Vagina (tissue), 2 donors: ENCODE measurements around the gene DRG2. TPM values are rescaled to one million over a fixed set of nuclear protein-coding genes. Genes with fewer than 3 reads are reported as not detected.
A peak's percentile ranks its signal among the peaks of the same experiment; 100 is the strongest.

Experiments
- DNase-seq, 2 donors: peaks; one replicate each; pipeline ENCODE4 v3.0.0-alpha.2; 2017; ENCODE audit errors: extremely low spot score in 2 of 2
- H3K27ac ChIP-seq: fragments of 200-600 bp; sonication (generic); one replicate; pipeline ENCODE4 v1.5.1; 2019
- H3K27me3 ChIP-seq: fragments of 200-600 bp; sonication (generic); one replicate; pipeline ENCODE4 v1.5.1; 2019
- H3K36me3 ChIP-seq, 2 donors: fragments of 200-600 bp; sonication (generic); one replicate each; pipeline ENCODE4 v1.5.1; 2017 to 2019
- H3K4me1 ChIP-seq: fragments of 200-600 bp; sonication (generic); one replicate; pipeline ENCODE4 v1.5.1; 2019
- H3K4me3 ChIP-seq, 2 donors: fragments of 200-600 bp; sonication (generic); 1 replicate in 1 of 2; 2 replicates in 1 of 2; pipeline ENCODE4 v1.5.1; 2016 to 2019
- H3K9me3 ChIP-seq: fragments of 200-600 bp; sonication (generic); one replicate; pipeline ENCODE4 v1.5.1; 2019
- CTCF ChIP-seq, 3 experiments: fragments of 450-650 bp in 2 of 3; fragments of 200-600 bp in 1 of 3; sonication (generic) in 1 of 3; IDR thresholded peaks; one replicate each; pipeline ENCODE4 v1.5.1; 2017 to 2019; ENCODE audit warnings: antibody characterized with exemption in 3 of 3, mild to moderate bottlenecking in 2 of 3, moderate library complexity in 2 of 3
- POLR2A ChIP-seq, 2 donors: fragments of 450-650 bp; IDR thresholded peaks; one replicate each; pipeline ENCODE4 v1.6.1; 2017; ENCODE audit warnings: antibody characterized with exemption in 2 of 2, mild to moderate bottlenecking in 2 of 2, moderate library complexity in 2 of 2
- POLR2AphosphoS5 ChIP-seq, 2 donors: sonication (generic); formaldehyde crosslinking; IDR thresholded peaks; one replicate each; pipeline ENCODE4 v1.9.0; 2017; ENCODE audit warnings: antibody characterized with exemption in 2 of 2, mild to moderate bottlenecking in 2 of 2, low read depth in 1 of 2; ENCODE audit not compliant: insufficient read depth in 1 of 2
- intact Hi-C: fragments of 100-400 bp; cut with DNase I; formaldehyde crosslinking; loops from one replicate; pipeline ENCODE4 v1.15.1; 2023
- total RNA-seq: library from RNA; depleted of rRNA; stranded (reverse); fragments of >200 nt; gene quantifications from one replicate; pipeline ENCODE4 v1.2.3, GENCODE V29; 2016

Gene DRG2
- total RNA-seq, 1 donor from 2014 or later = 40.8 TPM

- Histone ChIP-seq H3K4me3 (no peak overlapping the region), H3K36me3 (peaks cover 0 to 8% of the 10 kb centered on the region in 2 donors), H3K9me3 (no peaks in the 10 kb centered on the region), H3K27ac (no peak overlapping the region), H3K4me1 (peaks cover 40% of the 10 kb centered on the region), H3K27me3 (no peaks in the 10 kb centered on the region)
- TF ChIP-seq CTCF (IDR thresholded peaks at IDR 0.05) = no peak
- peak in 1 of 2 donors; percentile 18 for TF ChIP-seq POLR2AphosphoS5 (IDR thresholded peaks at IDR 0.05; ENCODE audit: insufficient read depth in 1 of 2, low read depth in 1 of 2)
- no peak for TF ChIP-seq POLR2A (IDR thresholded peaks at IDR 0.05)
- no peak for DNase-seq
- intact Hi-C loops = no loop called here
These were observed 46.0 kb upstream of the DRG2 start for GRCh38 chr17:18041776-18042175.

GRCh38 chr17:18042983-18043382, 44.8 kb upstream of the DRG2 start:
- Histone ChIP-seq H3K27ac (no peak overlapping the region), H3K27me3 (no peaks in the 10 kb centered on the region), H3K9me3 (no peaks in the 10 kb centered on the region), H3K36me3 (peaks cover 0 to 15% of the 10 kb centered on the region in 2 donors), H3K4me3 (no peak overlapping the region), H3K4me1 (peaks cover 28% of the 10 kb centered on the region)
- no peak for TF ChIP-seq POLR2AphosphoS5 (IDR thresholded peaks at IDR 0.05; ENCODE audit: insufficient read depth in 1 of 2, low read depth in 1 of 2)
- no peak for TF ChIP-seq POLR2A (IDR thresholded peaks at IDR 0.05)
- no peak for TF ChIP-seq CTCF (IDR thresholded peaks at IDR 0.05)
- intact Hi-C loops = no loop called here
- no peak for DNase-seq

GRCh38 chr17:18043491-18043890, 44.3 kb upstream of the DRG2 start:
- no peaks in the 10 kb centered on the region for H3K27me3 ChIP-seq

GRCh38 chr17:18044609-18045008, 43.1 kb upstream of the DRG2 start:
- Histone ChIP-seq H3K4me3 (no peak overlapping the region), H3K36me3 (peaks cover 0 to 15% of the 10 kb centered on the region in 2 donors), H3K4me1 (peaks cover 23% of the 10 kb centered on the region), H3K9me3 (no peaks in the 10 kb centered on the region), H3K27ac (no peak overlapping the region), H3K27me3 (no peaks in the 10 kb centered on the region)
- TF ChIP-seq CTCF (IDR thresholded peaks at IDR 0.05) (no peak), POLR2AphosphoS5 (IDR thresholded peaks at IDR 0.05; ENCODE audit: insufficient read depth in 1 of 2, low read depth in 1 of 2) (no peak), POLR2A (IDR thresholded peaks at IDR 0.05) (no peak)
- no peak for DNase-seq
- intact Hi-C loops = no loop called here

More at GRCh38 chr17:18043491-18043890, 44.3 kb upstream of the DRG2 start:
- Histone ChIP-seq H3K4me1 (peaks cover 23% of the 10 kb centered on the region), H3K27ac (no peak overlapping the region), H3K4me3 (no peak overlapping the region), H3K36me3 (peaks cover 0 to 15% of the 10 kb centered on the region in 2 donors), H3K9me3 (no peaks in the 10 kb centered on the region)
- no peak for DNase-seq
- intact Hi-C loops = no loop called here
- no peak for TF ChIP-seq POLR2AphosphoS5 (IDR thresholded peaks at IDR 0.05; ENCODE audit: insufficient read depth in 1 of 2, low read depth in 1 of 2)
- TF ChIP-seq POLR2A (IDR thresholded peaks at IDR 0.05) = no peak
- no peak for TF ChIP-seq CTCF (IDR thresholded peaks at IDR 0.05)

- Histone ChIP-seq H3K36me3 (peaks cover 0 to 15% of the 10 kb centered on the region in 2 donors), H3K4me1 (peaks cover 13% of the 10 kb centered on the region), H3K4me3 (no peak overlapping the region), H3K27ac (no peak overlapping the region), H3K9me3 (no peaks in the 10 kb centered on the region), H3K27me3 (no peaks in the 10 kb centered on the region)
- TF ChIP-seq POLR2A (IDR thresholded peaks at IDR 0.05) (no peak), CTCF (IDR thresholded peaks at IDR 0.05) (no peak)
- intact Hi-C loops = no loop called here
- no peak for DNase-seq
These were observed 41.9 kb upstream of the DRG2 start for GRCh38 chr17:18045691-18046350.
